ENCODE results near the gene ADAM29.
"Not testable (repeated sequence)": the region's sequence is repeated elsewhere in the genome, so short reads cannot be mapped to it uniquely, and the experiment has no call there.

Gene ADAM29

DNA sequence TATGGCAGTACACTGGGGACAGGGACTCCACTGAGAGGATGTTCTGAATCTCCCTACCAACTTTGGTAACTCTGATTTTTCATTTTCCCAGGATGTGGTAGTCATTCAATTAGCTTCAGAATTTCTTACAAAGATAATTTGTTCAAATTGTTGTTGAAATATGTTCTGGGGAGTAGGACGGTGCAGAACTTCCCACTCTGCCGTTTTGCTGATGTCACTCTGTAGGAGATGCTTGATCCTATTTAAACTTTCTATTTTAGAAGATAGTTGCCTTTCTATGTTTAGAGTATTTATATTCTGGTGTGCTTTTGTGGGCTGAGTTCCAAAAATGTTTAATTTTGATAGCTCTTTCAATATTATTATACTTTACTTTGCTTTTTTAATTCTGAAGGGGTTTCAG lies 55.2 kb downstream of the ADAM29 start:
- no peak overlapping the region for H3K9ac ChIP-seq (ENCODE audit: low read length)
- H3K9me3 ChIP-seq (ENCODE audit: insufficient read depth, low read depth, low read length) = peaks cover 4% of the 10 kb centered on the region
- no peak overlapping the region for H4K8ac ChIP-seq (ENCODE audit: low read depth, low read length)

DNA sequence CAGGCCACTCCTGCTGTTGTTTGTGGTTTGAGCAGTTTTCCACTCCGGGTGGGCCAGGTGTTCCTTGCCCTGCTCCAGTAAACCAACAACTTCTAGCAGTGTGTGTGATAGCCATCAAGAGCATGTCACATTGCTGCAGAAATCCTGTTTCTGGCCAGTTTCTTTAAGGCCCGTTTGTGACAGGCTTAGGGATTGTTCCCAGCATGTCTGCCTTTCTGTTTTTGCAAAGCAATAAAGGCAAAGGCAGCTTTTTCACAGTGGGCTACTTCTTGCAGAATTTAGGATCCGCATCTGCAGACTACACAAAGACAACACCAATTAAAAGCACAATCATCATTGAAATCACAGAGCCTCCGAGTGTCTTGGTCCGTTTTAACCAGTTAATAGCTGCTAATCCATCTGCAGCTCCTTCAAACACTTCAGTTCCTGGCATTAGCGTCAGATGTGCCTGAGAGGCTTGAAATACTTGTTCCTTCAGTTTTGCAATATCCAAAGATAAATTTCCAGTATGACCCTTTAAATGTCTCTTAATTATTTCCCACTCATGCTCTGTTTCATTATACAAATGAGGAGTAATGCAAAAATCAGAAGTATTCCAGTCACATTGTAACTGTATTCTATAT lies 65.1 kb downstream of the ADAM29 start:
- Histone ChIP-seq H3K36me3 (ENCODE audit: control insufficient read depth in 1 of 2, insufficient read depth in 2 of 2, low read length in 2 of 2) (peaks cover 0 to 2% of the 10 kb centered on the region in 2 experiments), H3K23ac (ENCODE audit: low read length) (no peak overlapping the region), H3K79me2 (ENCODE audit: control insufficient read depth, insufficient read depth, low read length, poor library complexity) (no peaks in the 10 kb centered on the region), H3K4me1 (ENCODE audit: control insufficient read depth in 1 of 2, insufficient read depth in 2 of 2, low read length in 2 of 2) (no peaks in the 10 kb centered on the region), H4K8ac (ENCODE audit: low read depth, low read length) (no peak overlapping the region), H3K4ac (ENCODE audit: low read depth, low read length) (no peak overlapping the region), H2BK120ac (ENCODE audit: insufficient read depth, low read length, poor library complexity) (no peak overlapping the region), H3K18ac (ENCODE audit: low read length) (no peak overlapping the region), H4K91ac (ENCODE audit: low read depth, low read length) (no peak overlapping the region), H2AK5ac (ENCODE audit: low read length) (no peak overlapping the region), H3K14ac (ENCODE audit: low read length) (no peak overlapping the region), H3K79me1 (ENCODE audit: low read length) (no peaks in the 10 kb centered on the region), H2BK5ac (ENCODE audit: low read depth, low read length, poor library complexity) (no peak overlapping the region), H3K9ac (ENCODE audit: low read length) (no peak overlapping the region), H4K12ac (ENCODE audit: low read depth, low read length) (no peak overlapping the region), H3K4me3 (ENCODE audit: low read depth, low read length) (no peak overlapping the region), H3K4me2 (ENCODE audit: low read length) (no peak overlapping the region), H3K27ac (ENCODE audit: low read depth, low read length) (no peak overlapping the region), H2BK12ac (ENCODE audit: low read length) (no peak overlapping the region), H2AFZ (ENCODE audit: insufficient read depth, low read length, poor library complexity) (no peak overlapping the region), H3K27me3 (ENCODE audit: insufficient read depth, low read length) (no peaks in the 10 kb centered on the region), H3K9me3 (ENCODE audit: insufficient read depth, low read depth, low read length) (no peaks in the 10 kb centered on the region)
- DNase-seq = no peak
- WGBS (ENCODE audit: extremely low coverage, insufficient coverage, insufficient read length) = no CpG with 5 or more reads among the region's 6 CpGs

More for the DNA sequence above, 55.2 kb downstream of the ADAM29 start:
- Histone ChIP-seq H4K12ac (ENCODE audit: low read depth, low read length) (no peak overlapping the region), H3K79me2 (ENCODE audit: control insufficient read depth, insufficient read depth, low read length, poor library complexity) (no peaks in the 10 kb centered on the region), H2BK5ac (ENCODE audit: low read depth, low read length, poor library complexity) (no peak overlapping the region), H3K4me3 (ENCODE audit: low read depth, low read length) (no peak overlapping the region), H3K4ac (ENCODE audit: low read depth, low read length) (no peak overlapping the region), H3K36me3 (ENCODE audit: control insufficient read depth in 1 of 2, insufficient read depth in 2 of 2, low read length in 2 of 2) (no peaks in the 10 kb centered on the region), H3K14ac (ENCODE audit: low read length) (no peak overlapping the region), H3K4me1 (ENCODE audit: control insufficient read depth in 1 of 2, insufficient read depth in 2 of 2, low read length in 2 of 2) (no peaks in the 10 kb centered on the region), H3K79me1 (ENCODE audit: low read length) (no peaks in the 10 kb centered on the region), H2AFZ (ENCODE audit: insufficient read depth, low read length, poor library complexity) (no peak overlapping the region), H3K18ac (ENCODE audit: low read length) (no peak overlapping the region), H2BK12ac (ENCODE audit: low read length) (no peak overlapping the region), H3K23ac (ENCODE audit: low read length) (no peak overlapping the region), H4K91ac (ENCODE audit: low read depth, low read length) (no peak overlapping the region), H3K27ac (ENCODE audit: low read depth, low read length) (no peak overlapping the region), H3K27me3 (ENCODE audit: insufficient read depth, low read length) (no peaks in the 10 kb centered on the region), H2AK5ac (ENCODE audit: low read length) (no peak overlapping the region), H2BK120ac (ENCODE audit: insufficient read depth, low read length, poor library complexity) (no peak overlapping the region), H3K4me2 (ENCODE audit: low read length) (no peak overlapping the region)
- no CpG with 5 or more reads among the region's 2 CpGs for WGBS (ENCODE audit: extremely low coverage, insufficient coverage, insufficient read length)
- DNase-seq = no peak

DNA sequence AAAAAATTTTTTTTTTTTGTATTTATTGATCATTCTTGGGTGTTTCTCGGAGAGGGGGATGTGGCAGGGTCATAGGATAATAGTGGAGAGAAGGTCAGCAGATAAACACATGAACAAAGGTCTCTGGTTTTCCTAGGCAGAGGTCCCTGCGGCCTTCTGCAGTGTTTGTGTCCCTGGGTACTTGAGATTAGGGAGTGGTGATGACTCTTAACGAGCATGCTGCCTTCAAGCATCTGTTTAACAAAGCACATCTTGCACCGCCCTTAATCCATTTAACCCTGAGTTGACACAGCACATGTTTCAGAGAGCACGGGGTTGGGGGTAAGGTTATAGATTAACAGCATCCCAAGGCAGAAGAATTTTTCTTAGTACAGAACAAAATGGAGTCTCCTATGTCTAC lies 65.7 kb downstream of the ADAM29 start:
- H3K4me2 ChIP-seq (ENCODE audit: low read length); H3K79me1 ChIP-seq (ENCODE audit: low read length); DNase-seq; H3K23ac ChIP-seq (ENCODE audit: low read length); H2BK120ac ChIP-seq (ENCODE audit: insufficient read depth, low read length, poor library complexity); H3K27me3 ChIP-seq (ENCODE audit: insufficient read depth, low read length); H2BK5ac ChIP-seq (ENCODE audit: low read depth, low read length, poor library complexity); H3K4me1 ChIP-seq (ENCODE audit: control insufficient read depth in 1 of 2, insufficient read depth in 2 of 2, low read length in 2 of 2); H3K79me2 ChIP-seq (ENCODE audit: control insufficient read depth, insufficient read depth, low read length, poor library complexity); H3K14ac ChIP-seq (ENCODE audit: low read length); H3K27ac ChIP-seq (ENCODE audit: low read depth, low read length); H3K4ac ChIP-seq (ENCODE audit: low read depth, low read length); H2BK12ac ChIP-seq (ENCODE audit: low read length); H3K9me3 ChIP-seq (ENCODE audit: insufficient read depth, low read depth, low read length); H4K8ac ChIP-seq (ENCODE audit: low read depth, low read length); H2AK5ac ChIP-seq (ENCODE audit: low read length); H3K9ac ChIP-seq (ENCODE audit: low read length); H2AFZ ChIP-seq (ENCODE audit: insufficient read depth, low read length, poor library complexity); H4K12ac ChIP-seq (ENCODE audit: low read depth, low read length); H3K4me3 ChIP-seq (ENCODE audit: low read depth, low read length); H3K18ac ChIP-seq (ENCODE audit: low read length); H3K36me3 ChIP-seq (ENCODE audit: control insufficient read depth in 1 of 2, insufficient read depth in 2 of 2, low read length in 2 of 2); H4K91ac ChIP-seq (ENCODE audit: low read depth, low read length): not testable (repeated sequence)
- no CpG with 5 or more reads among the region's 5 CpGs for WGBS (ENCODE audit: extremely low coverage, insufficient coverage, insufficient read length)

DNA sequence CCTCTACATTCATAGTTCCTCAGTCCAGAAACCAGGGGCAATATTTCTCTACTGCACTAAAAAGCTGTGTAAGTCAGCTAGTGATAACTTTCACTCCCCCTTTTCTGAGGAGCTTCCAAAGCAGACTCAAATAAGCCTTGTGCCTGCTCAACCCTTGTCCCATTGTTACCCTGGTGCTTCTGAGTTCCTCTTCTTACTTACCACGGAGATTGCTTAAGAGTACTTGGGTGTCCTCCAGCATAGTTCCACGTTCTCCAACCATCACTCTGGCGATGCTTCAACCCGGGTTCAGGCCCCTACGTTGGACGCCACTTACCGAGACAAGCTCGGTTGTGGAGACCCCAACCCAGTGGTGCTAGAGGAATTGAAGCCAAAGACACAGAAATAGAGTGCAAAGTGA lies 71.6 kb downstream of the ADAM29 start:
- Histone ChIP-seq H3K4ac (ENCODE audit: low read depth, low read length) (no peak overlapping the region), H4K8ac (ENCODE audit: low read depth, low read length) (no peak overlapping the region), H3K4me1 (ENCODE audit: control insufficient read depth in 1 of 2, insufficient read depth in 2 of 2, low read length in 2 of 2) (no peaks in the 10 kb centered on the region), H3K14ac (ENCODE audit: low read length) (no peak overlapping the region), H2BK5ac (ENCODE audit: low read depth, low read length, poor library complexity) (no peak overlapping the region), H3K79me2 (ENCODE audit: control insufficient read depth, insufficient read depth, low read length, poor library complexity) (no peaks in the 10 kb centered on the region), H3K9ac (ENCODE audit: low read length) (no peak overlapping the region), H4K12ac (ENCODE audit: low read depth, low read length) (no peak overlapping the region), H2AFZ (ENCODE audit: insufficient read depth, low read length, poor library complexity) (no peak overlapping the region), H3K79me1 (ENCODE audit: low read length) (no peaks in the 10 kb centered on the region), H3K23ac (ENCODE audit: low read length) (no peak overlapping the region), H3K18ac (ENCODE audit: low read length) (no peak overlapping the region), H4K91ac (ENCODE audit: low read depth, low read length) (no peak overlapping the region), H2BK120ac (ENCODE audit: insufficient read depth, low read length, poor library complexity) (no peak overlapping the region), H2AK5ac (ENCODE audit: low read length) (no peak overlapping the region), H3K27ac (ENCODE audit: low read depth, low read length) (no peak overlapping the region), H3K4me3 (ENCODE audit: low read depth, low read length) (no peak overlapping the region), H3K27me3 (ENCODE audit: insufficient read depth, low read length) (no peaks in the 10 kb centered on the region), H3K4me2 (ENCODE audit: low read length) (no peak overlapping the region), H3K9me3 (ENCODE audit: insufficient read depth, low read depth, low read length) (no peaks in the 10 kb centered on the region), H3K36me3 (ENCODE audit: control insufficient read depth in 1 of 2, insufficient read depth in 2 of 2, low read length in 2 of 2) (no peaks in the 10 kb centered on the region), H2BK12ac (ENCODE audit: low read length) (no peak overlapping the region)
- no CpG with 5 or more reads among the region's 8 CpGs for WGBS (ENCODE audit: extremely low coverage, insufficient coverage, insufficient read length)
- no peak for DNase-seq
